Measurements from ENCODE around the gene DNASE2. TPM values are rescaled to one million over a fixed set of nuclear protein-coding genes. Genes with fewer than 3 reads are reported as not detected.
"Not testable (repeated sequence)": the region's sequence is repeated elsewhere in the genome, so short reads cannot be mapped to it uniquely, and the experiment has no call there.

The DNASE2 gene
- total RNA-seq, 1 donor from 2014 or later: 3.3 TPM

DNA sequence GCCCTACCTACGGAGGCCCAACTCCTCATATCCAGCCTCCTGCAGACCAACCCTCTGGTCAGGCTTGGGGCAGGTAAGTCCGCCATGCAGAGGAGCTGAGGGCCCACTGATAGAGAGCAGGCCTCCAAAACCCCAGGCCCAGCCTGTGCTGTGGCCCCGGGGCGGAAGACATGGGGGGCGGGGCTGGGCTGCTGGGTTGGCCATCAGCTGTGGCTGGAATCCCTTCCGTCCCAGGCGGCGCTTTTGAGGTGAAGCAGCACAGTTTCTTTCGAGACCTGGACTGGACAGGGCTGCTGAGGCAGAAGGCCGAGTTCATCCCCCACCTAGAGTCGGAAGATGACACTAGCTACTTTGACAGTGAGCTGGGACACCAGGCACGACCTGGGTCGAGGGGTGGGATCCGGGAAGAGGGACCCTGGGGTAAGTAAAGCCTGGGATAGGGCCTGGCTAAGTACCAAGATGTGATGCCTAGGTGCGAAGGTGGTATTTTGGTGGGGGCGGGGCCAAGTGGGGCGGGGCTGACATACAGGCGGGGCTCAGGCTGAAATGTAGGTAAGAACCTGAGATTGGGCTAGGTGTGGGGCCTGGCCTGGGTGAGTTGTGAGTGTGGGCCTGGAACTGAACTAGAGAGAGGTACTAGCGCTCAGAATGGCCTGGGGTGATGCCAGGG lies 15.4 kb downstream of the DNASE2 start:
- no peak for DNase-seq (ENCODE audit: low spot score in 2 of 2)
- FAIRE-seq: no peak

DNA sequence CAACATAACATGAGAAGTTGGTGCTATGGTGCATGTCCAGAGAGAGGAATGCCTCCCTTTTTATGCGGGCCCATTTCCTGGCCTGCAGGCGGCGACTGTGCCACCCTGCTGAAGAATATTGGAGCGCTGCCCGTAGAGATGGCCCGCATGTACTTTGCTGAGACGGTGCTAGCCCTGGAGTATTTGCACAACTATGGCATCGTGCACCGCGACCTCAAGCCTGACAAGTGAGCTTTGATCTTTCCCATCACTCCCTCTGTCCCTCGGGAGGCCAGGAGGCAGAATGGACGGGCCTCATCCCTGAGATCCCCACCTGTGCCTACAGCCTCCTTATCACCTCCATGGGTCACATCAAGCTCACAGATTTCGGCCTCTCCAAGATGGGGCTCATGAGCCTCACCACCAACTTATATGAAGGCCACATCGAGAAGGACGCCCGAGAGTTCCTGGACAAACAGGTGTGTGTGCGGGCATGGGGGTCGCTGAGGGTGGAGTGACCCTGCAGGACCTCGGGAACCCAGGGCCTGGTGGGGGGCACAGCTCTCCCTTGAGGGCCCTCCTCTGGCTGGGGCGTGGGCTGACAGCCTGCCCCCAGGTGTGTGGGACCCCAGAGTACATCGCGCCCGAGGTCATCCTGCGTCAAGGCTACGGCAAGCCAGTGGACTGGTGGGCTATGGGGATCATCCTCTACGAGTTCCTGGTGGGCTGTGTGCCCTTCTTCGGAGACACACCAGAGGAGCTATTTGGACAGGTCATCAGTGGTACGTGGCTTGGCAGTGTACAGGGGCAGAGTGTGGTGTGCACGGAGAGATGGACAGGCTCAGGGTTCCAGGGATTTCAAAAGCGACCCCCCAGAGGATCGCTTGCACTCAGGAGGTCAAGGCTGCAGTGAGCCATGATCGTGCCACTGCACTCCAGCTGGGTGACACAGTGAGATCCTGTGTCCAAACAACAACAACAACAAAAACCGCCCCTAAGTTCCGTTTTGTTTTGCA lies 16.2 kb downstream of the DNASE2 start:
- FAIRE-seq (no peak), DNase-seq (ENCODE audit: low spot score in 2 of 2) (no peak)

DNA sequence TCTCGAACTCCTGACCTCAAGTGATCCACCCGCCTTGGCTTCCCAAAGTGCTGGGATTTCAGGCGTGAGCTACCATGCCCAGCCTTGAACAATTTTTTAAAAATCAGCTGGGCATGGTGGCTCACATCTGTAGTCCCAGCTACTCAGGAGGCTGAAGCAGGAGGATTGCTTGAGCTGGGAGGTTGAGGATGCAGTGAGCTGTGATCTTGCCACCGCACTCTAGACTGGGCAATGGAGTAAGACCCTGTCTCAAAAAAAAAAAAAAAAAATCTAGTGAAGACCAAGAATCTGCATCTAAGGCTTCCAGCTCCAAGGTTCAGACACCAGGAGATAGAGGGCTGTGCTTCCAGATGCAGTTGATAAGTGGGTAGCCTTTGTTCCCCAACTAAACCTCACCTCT lies 17.1 kb downstream of the DNASE2 start:
- FAIRE-seq (no peak), DNase-seq (ENCODE audit: low spot score in 2 of 2) (no peak)

DNA sequence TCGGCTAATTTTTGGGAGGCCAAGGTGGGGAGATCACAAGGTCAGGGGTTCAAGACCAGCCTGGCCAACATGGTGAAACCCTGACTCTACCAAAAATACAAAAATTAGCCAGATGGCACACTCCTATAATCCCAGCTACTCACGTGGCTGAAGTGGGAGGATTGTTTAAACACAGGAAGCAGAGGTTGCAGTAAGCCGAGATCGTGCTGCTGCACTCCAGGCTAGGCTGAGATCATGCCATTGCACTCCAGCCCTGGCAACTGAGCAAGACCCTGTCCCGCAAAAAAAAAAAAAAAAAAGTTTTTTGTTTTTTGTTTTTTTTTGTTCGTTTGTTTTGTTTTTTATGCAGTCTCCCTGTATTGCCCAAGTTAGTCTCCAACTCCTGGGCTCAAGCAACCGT lies 21.7 kb downstream of the DNASE2 start:
- FAIRE-seq (no peak), DNase-seq (ENCODE audit: low spot score in 2 of 2) (no peak)

DNA sequence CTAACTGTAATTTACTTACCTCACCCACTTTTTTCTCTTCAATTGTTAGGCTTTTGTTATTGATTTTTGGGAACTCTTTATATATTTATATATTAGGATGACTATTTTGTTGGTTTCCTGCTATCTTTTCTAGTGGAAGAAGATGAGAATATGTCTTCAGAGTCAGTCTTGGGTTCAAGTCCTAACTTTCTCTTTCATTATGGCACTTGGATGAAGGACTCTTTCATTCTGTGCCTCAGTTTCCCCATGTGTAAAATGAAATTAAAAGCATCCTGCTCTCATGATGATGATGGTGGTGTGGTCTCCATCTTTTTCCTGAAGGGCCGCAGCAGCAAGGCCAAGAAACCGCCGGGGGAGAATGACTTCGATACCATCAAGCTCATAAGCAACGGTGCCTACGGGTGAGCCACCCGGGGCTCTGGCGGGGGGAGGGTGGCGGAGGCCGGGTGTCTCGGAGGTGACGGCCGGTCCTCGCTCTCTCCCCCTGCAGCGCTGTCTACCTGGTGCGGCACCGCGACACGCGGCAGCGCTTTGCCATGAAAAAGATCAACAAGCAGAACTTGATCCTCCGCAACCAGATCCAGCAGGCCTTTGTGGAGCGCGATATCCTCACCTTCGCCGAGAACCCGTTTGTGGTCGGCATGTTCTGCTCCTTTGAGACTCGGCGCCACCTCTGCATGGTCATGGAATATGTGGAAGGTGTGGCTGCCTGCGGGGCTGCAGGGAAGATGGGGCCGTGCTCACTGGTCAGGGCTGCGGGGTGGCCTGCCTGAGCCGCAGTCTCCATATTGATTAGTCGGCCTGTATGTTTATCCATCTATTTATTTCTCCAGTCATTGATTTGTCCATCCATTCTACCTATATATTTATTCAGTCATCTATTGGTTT lies 23.0 kb downstream of the DNASE2 start:
- FAIRE-seq (no peak), DNase-seq (ENCODE audit: low spot score in 2 of 2) (no peak)

DNA sequence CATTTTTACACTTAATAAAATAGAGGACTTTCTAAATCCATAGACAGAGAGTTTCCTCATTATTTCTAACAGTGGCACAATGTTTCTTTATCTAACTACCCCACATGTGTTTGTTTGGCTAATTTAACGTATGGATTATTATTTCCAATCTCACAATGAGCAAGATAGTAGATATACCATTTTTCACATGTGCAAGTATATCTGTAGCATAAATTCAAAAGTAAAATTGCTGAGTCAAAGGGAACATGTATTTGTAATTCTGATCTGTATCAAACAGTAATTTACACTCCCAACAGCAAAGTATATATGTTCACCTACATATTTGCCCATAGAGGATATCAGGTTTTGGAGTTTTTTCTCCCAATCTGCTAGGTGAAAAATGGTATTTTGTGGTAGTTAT lies 24.6 kb downstream of the DNASE2 start:
- DNase-seq (ENCODE audit: low spot score in 2 of 2): no peak
- no peak for FAIRE-seq

DNA sequence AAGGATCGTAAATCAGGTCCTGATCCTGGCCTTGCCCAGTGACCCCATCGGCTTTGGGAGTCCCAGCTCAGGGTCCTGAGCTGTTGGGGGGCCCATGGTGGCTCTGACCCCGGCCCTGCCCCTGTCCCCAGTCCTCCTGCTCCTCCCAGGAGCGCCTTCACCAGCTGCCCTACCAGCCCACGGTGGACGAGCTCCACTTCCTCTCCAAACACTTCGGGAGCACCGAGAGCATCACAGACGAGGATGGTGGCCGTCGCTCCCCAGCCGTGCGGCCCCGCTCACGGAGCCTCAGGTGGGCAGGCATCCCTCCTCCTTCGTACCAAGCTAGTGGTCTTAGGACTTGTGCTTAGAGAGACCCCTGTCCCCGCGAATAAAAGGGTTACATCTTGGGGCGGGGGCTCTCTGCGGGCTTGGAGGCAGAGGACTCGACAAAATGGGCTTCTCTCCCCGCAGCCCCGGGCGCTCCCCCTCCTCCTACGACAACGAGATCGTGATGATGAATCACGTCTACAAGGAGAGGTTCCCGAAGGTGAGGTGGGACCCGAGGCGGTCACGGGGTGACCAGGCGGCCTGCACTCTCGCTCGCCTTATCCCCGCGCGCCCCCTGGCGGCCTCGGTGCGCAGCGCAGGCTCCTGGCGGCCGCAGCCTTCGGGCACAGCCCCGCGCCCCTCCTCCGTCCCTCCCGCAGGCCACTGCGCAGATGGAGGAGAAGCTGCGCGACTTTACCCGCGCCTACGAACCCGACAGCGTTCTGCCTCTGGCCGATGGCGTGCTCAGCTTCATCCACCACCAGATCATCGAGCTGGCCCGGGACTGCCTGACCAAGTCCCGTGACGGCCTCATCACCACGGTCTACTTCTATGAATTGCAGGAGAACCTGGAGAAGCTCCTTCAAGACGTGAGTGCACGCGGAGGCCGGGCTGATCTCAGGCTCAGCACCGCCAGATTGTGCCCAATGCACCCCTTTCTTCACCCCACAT lies 33.8 kb downstream of the DNASE2 start:
- no peak for FAIRE-seq
- peak; percentile 85 to 95 for DNase-seq (ENCODE audit: low spot score in 2 of 2)

DNA sequence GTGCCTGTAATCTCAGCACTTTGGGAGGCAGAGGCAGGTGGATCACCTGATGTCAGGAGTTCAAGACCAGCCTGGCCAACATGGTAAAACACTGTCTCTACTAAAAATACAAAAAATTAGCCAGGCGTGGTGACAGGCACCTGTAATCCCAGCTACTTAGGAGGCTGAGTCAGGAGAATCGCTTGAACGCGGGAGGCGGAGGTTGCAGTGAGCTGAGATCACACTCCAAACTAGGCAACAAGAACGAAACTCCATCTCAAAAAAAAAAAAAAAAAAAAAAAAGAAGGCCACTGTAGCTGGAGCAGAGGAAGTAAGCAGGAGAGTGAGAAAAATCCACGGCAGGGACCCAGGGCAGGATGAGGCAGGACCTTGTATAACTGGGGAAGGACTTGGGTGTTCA lies 34.6 kb downstream of the DNASE2 start:
- FAIRE-seq; DNase-seq (ENCODE audit: low spot score in 2 of 2): not testable (repeated sequence)

DNA sequence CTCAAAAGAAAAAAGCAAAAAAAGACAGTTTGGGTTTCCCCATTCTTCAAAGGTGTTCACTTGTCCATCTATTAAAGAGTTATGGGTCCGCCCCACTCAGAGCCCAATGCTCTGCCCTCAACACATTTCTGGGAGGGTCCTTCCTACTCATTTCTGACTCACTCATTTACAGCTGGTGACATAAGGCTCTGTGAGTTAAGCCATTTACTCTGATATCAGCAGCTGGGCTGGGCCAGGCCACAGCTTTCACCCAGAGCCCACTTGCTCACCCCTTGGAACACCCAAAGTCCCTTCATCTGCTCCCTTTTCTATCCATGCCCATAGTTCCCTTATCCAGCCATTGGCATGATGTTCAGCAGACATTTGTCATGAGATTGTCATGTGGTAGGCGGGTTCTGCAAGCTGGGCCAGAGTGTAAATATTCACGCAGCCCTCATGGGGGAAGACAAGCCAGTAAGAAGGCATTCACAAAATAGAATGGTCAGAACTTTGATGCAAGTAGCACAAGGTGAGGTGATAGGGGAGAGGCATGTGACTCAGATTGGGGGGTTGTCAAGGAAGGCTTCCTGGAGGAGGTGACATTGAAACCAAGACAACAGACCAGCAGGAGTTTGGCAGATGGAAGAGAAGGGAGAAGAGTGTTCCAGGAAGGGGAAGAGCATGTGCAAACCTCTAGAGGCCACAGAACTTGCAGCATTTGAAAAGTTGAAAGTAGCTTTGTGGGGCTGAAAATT lies 37.1 kb downstream of the DNASE2 start:
- FAIRE-seq (no peak), DNase-seq (ENCODE audit: low spot score in 2 of 2) (no peak)

DNA sequence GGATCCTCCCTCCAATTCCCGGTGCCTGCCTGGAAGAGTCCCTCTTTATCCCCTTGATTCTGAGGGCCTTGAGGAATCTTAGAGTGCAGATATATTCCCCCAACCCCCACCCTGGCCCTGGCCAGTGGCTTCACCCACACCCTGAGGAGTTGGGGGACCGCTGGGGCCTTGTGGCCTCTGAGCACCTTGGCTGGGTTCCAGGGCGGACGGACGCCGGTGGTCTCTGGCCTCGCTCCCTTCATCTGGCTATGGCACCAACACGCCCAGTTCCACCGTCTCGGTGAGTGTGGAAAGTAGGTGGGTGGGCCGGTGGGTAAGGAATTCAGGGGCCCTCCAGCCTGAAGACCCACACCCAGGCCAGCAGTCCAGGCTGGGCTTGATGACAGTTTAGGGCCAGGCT lies 37.9 kb downstream of the DNASE2 start:
- FAIRE-seq (no peak), DNase-seq (ENCODE audit: low spot score in 2 of 2) (no peak)

DNA sequence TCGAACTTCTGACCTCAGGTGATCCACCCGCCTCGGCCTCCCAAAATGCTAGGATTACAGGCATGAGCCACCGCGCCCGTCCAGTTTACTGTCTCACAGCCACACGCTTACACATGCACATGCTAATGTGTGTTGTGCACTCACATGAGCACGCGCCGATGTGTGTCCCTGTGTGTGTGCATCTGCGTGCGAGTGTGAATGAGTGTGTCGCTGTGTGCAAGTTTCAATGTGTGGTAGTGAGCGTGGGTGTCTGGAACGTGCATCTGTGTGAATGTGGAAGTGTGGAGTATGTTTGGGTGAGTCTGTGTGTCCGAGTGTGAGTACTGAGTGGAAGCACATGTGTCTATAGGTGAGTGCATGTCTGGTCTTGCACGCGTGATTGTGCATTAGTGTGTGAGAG lies 38.7 kb downstream of the DNASE2 start:
- DNase-seq (ENCODE audit: low spot score in 2 of 2) (no peak), FAIRE-seq (no peak)

DNA sequence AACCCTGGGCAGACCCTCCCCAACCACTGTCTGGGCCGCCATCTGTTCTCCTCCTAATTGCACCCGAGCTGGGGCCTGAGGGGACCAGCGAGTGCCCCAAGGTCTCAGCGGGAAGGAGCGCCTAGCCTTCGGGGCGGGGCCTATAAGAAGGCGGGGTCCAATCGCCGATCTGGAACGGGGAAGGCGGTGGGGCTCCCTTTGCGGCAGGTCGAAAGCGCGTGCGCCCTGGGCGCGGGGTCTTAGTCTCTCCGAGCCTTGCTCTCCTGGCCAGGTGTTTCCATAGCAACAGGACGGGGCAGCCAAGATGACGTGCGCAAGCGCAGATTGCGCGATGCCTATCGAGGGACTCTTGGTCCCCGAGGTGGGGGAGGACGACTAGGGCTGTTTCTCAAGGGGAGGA lies 40.2 kb downstream of the DNASE2 start:
- DNase-seq (ENCODE audit: low spot score in 2 of 2) (no peak), FAIRE-seq (no peak)

DNA sequence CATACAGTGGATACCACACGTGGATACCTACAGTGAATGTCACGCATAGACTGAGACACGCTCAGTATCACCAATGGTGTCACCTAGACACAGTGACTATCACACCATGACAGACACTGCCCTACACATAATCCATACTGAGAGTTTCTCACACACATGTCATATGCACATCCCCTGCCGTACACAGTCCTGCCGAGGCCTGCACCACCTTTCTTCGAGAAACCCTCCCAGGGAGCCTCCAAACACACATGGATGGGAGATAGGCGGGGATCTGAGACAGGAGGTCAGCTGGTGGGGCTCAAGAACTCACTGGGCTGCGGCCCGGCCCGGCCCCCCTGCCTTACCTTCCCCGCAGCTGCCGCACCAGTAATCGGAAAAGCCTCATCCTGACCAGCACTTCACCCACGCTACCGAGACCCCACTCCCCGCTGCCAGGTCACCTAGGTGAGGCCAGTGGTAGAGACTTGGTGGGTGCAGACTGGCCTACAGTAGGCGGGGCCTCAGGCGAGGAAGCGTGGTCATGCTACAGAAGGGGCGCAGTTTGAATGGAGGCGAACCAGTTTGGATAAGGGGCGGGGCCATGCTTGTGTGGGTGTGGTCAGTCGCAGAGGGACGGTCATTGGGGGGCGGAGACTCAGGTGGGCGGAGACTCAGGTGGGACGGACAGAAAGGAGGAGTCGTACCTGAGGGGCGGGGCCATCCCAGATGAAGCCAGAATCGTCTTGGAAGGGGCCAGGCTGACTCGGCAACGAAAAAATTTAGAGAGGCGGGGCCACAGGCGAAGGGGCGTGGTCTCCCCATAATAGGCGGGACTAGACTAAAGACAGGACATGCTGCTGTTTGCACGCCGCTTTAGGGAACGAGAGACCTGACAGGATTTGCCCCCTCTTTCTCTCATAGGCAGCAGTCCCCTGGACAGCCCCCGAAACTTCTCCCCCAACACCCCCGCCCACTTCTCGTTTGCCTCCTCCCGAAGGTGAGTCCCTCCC lies 40.9 kb downstream of the DNASE2 start:
- DNase-seq (ENCODE audit: low spot score in 2 of 2) (no peak), FAIRE-seq (no peak)

DNA sequence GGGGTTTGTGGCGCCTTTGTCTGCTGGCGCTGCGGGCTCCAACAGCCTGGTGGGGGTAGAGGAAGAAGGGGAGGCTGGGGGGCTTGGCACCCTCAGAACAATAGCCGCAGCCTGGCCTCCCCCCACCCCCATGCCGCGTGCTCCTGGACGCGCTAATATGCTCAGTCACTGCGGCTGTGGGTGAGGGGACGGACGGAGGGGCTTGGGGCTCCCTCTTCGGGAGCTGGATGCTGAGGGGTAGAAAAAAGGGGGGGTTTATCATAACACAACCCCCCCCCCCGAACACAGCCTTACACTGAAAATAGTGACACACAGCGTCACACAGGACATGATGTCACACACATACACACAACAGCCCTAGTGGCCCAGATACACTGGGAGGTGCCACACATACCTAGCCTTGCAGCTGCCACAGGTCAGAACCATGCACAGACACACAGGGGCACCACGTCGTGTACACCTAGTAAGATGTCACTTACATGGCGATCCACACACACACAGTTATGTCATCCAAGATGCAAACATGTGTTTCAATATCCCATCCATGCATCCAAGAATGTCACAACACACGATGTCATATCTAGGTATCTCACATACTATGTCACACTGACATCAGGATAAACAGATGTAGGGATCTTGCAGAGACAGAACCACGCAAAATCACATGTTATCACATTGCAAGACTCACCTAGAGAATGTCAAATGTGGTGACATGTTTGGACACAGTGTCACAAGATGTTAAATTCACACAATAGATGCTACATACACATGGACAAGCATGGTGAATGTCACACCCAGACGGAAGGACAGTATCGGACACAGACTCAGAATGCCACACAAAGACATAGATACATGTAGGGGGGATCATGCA lies 42.1 kb downstream of the DNASE2 start:
- no peak for DNase-seq (ENCODE audit: low spot score in 2 of 2)
- no peak for FAIRE-seq

DNA sequence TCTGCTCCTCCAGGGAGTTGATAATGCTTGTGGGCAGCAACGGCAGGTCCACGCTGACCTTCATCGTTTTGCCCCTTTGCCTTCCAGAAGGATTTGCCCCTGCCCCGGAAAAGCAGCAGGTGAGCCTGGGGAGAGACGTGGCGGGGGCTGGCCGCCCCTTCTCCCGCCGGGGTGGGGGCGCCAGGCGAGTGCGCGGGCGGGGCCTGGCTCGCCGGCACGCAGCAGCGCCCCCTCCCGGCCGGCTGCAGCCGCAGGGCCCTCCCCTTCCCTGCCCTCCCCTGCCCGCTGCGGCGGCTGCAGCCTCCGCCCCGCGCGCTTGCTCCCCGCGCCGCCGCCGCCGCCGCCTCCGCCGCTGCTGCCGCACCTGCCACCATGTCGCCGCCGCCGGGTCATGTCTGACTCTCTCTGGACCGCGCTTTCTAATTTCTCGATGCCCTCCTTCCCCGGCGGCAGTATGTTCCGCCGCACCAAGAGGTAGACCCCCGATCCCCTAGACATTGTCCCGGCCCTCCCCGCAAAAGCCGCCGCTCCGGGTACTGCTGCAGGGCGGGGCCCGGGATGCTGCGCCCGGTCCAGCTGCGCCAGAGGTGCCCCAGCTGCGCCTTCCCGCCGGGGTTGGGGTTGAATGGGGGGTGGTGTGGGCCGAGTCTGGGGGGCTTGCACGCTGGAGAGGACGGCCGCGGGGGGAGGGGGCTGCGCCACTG lies 42.9 kb downstream of the DNASE2 start, which contains the start of gene MAST1:
Gene MAST1, plus strand, starts transcription at position 334 of the 704 bp plus-strand sequence. Its CDS starts 58 bp downstream, at position 392.
- DNase-seq (ENCODE audit: low spot score in 2 of 2) (peak; percentile 85 to 90), FAIRE-seq (no peak)

DNA sequence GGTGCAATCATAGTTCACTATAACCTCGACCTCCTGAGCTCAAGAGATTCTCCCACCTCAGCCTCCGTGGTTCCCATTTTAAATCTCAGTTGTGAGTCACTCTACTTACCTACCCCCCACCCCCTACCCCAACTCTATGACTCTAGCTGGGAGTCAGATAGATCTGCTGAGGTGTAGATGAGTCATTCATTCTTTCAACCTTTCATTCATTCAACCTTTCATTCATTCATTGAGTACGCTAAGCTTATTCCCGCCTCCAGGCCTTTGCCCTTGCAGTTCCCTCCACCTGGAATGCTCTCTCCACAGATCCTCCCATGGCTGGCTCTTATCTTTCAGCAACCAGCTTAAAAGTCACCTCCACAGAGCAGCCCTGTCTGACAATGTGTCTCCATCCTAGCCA lies 44.0 kb downstream of the DNASE2 start:
- no peak for DNase-seq (ENCODE audit: low spot score in 2 of 2)
- no peak for FAIRE-seq
